Measurements from ENCODE around the gene PANK4. TPM values are rescaled to one million over a fixed set of nuclear protein-coding genes. Genes with fewer than 3 reads are reported as not detected.
A peak's percentile ranks its signal among the peaks of the same experiment; 100 is the strongest.

The PANK4 gene
- total and polyA plus RNA-seq, 10 of the 15 experiments (the other 5 are each of a cell fraction or from before 2014, with no cell fraction given) = 0.35 to 38.0 (median 18.6) TPM

- ChIA-PET SMC1A (ENCODE audit: uncharacterized antibody, unreplicated experiment) (no interaction called here), POLR2A (no interaction called here), RAD21 (ENCODE audit: unreplicated experiment) (no interaction called here), CTCF (interaction anchor here (0.6 kb wide), 1 partner anchor 1285 kb away, joined by 3 read pairs; no protein-coding TSS in a partner anchor)
- in situ Hi-C loops (cut with MboI) (no loop called here), intact Hi-C loops (cut with micrococcal nuclease; ENCODE audit: unreplicated experiment) (no loop called here)
- Histone ChIP-seq H3K36me3 (ENCODE audit: control insufficient read depth in 2 of 2, insufficient read depth in 2 of 2, low read length in 1 of 2) (no peaks in the 10 kb centered on the region), H3K4me1 (ENCODE audit: control insufficient read depth, insufficient read depth, low read length) (no peaks in the 10 kb centered on the region), H3K79me2 (ENCODE audit: control insufficient read depth, insufficient read depth, low read length) (no peaks in the 10 kb centered on the region), H3K27ac (ENCODE audit: control insufficient read depth, insufficient read depth) (no peak overlapping the region), H3K9me3 (replicated peaks; ENCODE audit: control insufficient read depth, insufficient read depth, low read length) (no peaks in the 10 kb centered on the region), H2AFZ (ENCODE audit: control insufficient read depth, low read depth, low read length) (no peak overlapping the region), H3K27me3 (replicated peaks in 1 of 2; ENCODE audit: control insufficient read depth in 2 of 2, insufficient read depth in 2 of 2, low read length in 1 of 2) (no peaks in the 10 kb centered on the region), H3K9ac (ENCODE audit: control insufficient read depth, insufficient read depth, low read length) (no peak overlapping the region), H3K4me3 (no peak overlapping the region), H4K20me1 (ENCODE audit: control insufficient read depth, insufficient read depth) (no peaks in the 10 kb centered on the region), H3K4me2 (ENCODE audit: control insufficient read depth, insufficient read depth) (no peak overlapping the region)
- WGBS (ENCODE audit: insufficient coverage, insufficient replicate concordance, low lambda C conversion rate, missing lambda C conversion rate) = 44% methylated on average over 12 of the region's 14 CpGs
- FAIRE-seq = no peak
- peak; percentile 49 for ATAC-seq
- no TSS peak for BruUV-seq (replicated peaks)
- TF ChIP-seq, protein P1, sequence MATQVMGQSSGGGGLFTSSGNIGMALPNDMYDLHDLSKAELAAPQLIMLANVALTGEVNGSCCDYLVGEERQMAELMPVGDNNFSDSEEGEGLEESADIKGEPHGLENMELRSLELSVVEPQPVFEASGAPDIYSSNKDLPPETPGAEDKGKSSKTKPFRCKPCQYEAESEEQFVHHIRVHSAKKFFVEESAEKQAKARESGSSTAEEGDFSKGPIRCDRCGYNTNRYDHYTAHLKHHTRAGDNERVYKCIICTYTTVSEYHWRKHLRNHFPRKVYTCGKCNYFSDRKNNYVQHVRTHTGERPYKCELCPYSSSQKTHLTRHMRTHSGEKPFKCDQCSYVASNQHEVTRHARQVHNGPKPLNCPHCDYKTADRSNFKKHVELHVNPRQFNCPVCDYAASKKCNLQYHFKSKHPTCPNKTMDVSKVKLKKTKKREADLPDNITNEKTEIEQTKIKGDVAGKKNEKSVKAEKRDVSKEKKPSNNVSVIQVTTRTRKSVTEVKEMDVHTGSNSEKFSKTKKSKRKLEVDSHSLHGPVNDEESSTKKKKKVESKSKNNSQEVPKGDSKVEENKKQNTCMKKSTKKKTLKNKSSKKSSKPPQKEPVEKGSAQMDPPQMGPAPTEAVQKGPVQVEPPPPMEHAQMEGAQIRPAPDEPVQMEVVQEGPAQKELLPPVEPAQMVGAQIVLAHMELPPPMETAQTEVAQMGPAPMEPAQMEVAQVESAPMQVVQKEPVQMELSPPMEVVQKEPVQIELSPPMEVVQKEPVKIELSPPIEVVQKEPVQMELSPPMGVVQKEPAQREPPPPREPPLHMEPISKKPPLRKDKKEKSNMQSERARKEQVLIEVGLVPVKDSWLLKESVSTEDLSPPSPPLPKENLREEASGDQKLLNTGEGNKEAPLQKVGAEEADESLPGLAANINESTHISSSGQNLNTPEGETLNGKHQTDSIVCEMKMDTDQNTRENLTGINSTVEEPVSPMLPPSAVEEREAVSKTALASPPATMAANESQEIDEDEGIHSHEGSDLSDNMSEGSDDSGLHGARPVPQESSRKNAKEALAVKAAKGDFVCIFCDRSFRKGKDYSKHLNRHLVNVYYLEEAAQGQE (IDR thresholded peaks at IDR 0.05; ENCODE audit: low read depth, low read length) = peak; percentile 91
- TF ChIP-seq JUND (IDR thresholded peaks at IDR 0.05; ENCODE audit: low read depth, low read length) (no peak), TBL1XR1 (IDR thresholded peaks at IDR 0.05; ENCODE audit: low read depth, low read length) (no peak), SMAD5 (IDR thresholded peaks at IDR 0.05; ENCODE audit: low read depth) (no peak), EED (IDR thresholded peaks at IDR 0.05; ENCODE audit: low read depth) (no peak), ATF7 (IDR thresholded peaks at IDR 0.05; ENCODE audit: low read depth) (no peak), TCF3 (IDR thresholded peaks at IDR 0.05; ENCODE audit: borderline replicate concordance, insufficient read depth, low read depth, low read length) (no peak)
- TF ChIP-seq, protein P2, sequence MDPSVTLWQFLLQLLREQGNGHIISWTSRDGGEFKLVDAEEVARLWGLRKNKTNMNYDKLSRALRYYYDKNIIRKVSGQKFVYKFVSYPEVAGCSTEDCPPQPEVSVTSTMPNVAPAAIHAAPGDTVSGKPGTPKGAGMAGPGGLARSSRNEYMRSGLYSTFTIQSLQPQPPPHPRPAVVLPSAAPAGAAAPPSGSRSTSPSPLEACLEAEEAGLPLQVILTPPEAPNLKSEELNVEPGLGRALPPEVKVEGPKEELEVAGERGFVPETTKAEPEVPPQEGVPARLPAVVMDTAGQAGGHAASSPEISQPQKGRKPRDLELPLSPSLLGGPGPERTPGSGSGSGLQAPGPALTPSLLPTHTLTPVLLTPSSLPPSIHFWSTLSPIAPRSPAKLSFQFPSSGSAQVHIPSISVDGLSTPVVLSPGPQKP (IDR thresholded peaks at IDR 0.05; ENCODE audit: low read depth, low read length) = no peak
- TF ChIP-seq, protein P3, sequence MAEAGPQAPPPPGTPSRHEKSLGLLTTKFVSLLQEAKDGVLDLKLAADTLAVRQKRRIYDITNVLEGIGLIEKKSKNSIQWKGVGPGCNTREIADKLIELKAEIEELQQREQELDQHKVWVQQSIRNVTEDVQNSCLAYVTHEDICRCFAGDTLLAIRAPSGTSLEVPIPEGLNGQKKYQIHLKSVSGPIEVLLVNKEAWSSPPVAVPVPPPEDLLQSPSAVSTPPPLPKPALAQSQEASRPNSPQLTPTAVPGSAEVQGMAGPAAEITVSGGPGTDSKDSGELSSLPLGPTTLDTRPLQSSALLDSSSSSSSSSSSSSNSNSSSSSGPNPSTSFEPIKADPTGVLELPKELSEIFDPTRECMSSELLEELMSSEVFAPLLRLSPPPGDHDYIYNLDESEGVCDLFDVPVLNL (IDR thresholded peaks at IDR 0.05; ENCODE audit: low read depth, low read length) = no peak
- DNase-seq (ENCODE audit: low read depth, low spot score) = no peak
Measured at GRCh38 chr1:2468041-2468472, 58.3 kb downstream of the PANK4 start.

Measured in GM12878 (cell line).